A549 (cell line): ENCODE measurements around the gene CYSLTR2.

Source experiments
- CTCF ChIP-seq: fragments of >200 bp; sonication (Bioruptor Twin); formaldehyde crosslinking; IDR thresholded peaks from 3 replicates; pipeline ENCODE4 v1.5.1; 2016
- EP300 ChIP-seq, 2 experiments: fragments of >200 bp; sonication (Bioruptor Twin); formaldehyde crosslinking; IDR thresholded peaks; 2 replicates in 1 of 2; 3 replicates in 1 of 2; pipeline ENCODE4 v1.6.1; 2016 to 2017
- JUNB ChIP-seq: fragments of >200 bp; sonication (Bioruptor Twin); formaldehyde crosslinking; IDR thresholded peaks from 2 replicates; pipeline ENCODE4 v1.6.1; 2016
- MAX ChIP-seq: IDR thresholded peaks from 2 replicates; pipeline ENCODE4 v1.6.1; 2012
- PBX3 ChIP-seq: IDR thresholded peaks from 2 replicates; pipeline ENCODE4 v1.6.1; 2012
- PHF8 ChIP-seq: fragments of 200-600 bp; sonication (generic); IDR thresholded peaks from 2 replicates; pipeline ENCODE4 v1.6.1; 2016; ENCODE audit warnings: low read depth, mild to moderate bottlenecking, antibody characterized with exemption, moderate library complexity, borderline replicate concordance
- POLR2A ChIP-seq: IDR thresholded peaks from 2 replicates; pipeline ENCODE4 v1.6.1; 2012; ENCODE audit warnings: mild to moderate bottlenecking, low read length
- POLR2AphosphoS2 ChIP-seq: conservative IDR thresholded peaks from 2 replicates; pipeline ENCODE4 v1.6.1; 2012; ENCODE audit warnings: low read length, improper control_type of control experiment, inconsistent platforms
- RAD21 ChIP-seq, 2 experiments: fragments of >200 bp in 1 of 2; sonication (Bioruptor Twin) in 1 of 2; formaldehyde crosslinking in 1 of 2; IDR thresholded peaks in 1 of 2; conservative IDR thresholded peaks in 1 of 2; 2 replicates in 1 of 2; 3 replicates in 1 of 2; pipeline ENCODE4 v1.6.1; 2012 to 2018; ENCODE audit warnings: inconsistent platforms in 1 of 2
- ZFP36 ChIP-seq: fragments of 450-650 bp; IDR thresholded peaks from 2 replicates; pipeline ENCODE4 v1.6.1; 2014; ENCODE audit warnings: borderline replicate concordance; ENCODE audit not compliant: partially characterized antibody
- ZSCAN20 ChIP-seq: fragments of 250-450 bp; sonication (Bioruptor Pico); IDR thresholded peaks from 2 replicates; pipeline ENCODE4 v1.8.0; 2022; ENCODE audit warnings: mild to moderate bottlenecking, moderate library complexity

DNA sequence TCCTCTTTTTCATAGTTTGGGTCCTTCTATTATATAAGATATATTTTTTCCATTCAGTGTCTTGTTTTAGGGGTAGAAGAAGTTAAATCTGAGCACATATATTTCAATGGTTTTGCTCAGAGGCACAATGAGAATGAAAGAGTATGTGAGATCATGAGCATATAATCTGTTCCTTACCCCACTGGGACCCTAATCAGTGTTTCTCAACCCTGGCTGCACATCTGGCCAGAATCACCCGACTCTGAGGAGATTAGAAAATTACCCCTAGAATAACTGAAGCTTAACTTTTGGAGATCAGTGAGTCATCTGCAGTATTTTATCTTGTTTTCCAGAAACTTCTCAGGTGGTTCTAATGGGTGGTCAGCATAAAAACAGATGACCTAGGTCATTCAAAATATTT lies 782 bp downstream of the CYSLTR2 start:
- no peak for TF ChIP-seq POLR2A
- TF ChIP-seq ZFP36: no peak
- TF ChIP-seq CTCF: no peak
- no peak for TF ChIP-seq POLR2AphosphoS2
- TF ChIP-seq PBX3: no peak
- TF ChIP-seq ZSCAN20 (CRISPR knock-in tag): no peak
- no peak for TF ChIP-seq JUNB
- TF ChIP-seq EP300 (IDR thresholded peaks at IDR 0.05): no peak
- no peak for TF ChIP-seq RAD21 (conservative IDR thresholded peaks at IDR 0.05 in 1 of 2, IDR thresholded peaks at IDR 0.05 in 1 of 2)
- no peak for TF ChIP-seq PHF8
- no peak for TF ChIP-seq MAX
